SK-N-SH treated with all-trans-retinoic acid at 6 μM for 48 hours (cell line): ENCODE results near the gene SAMD3.
"Not testable (repeated sequence)": the region's sequence is repeated elsewhere in the genome, so short reads cannot be mapped to it uniquely, and the experiment has no call there.

Source experiments
- ATAC-seq: fragments of 200-7000 bp; cut with Tn5 transposase; 3 replicates; pipeline ENCODE4 v1.9.1; 2020; ENCODE audit warnings: mild to moderate bottlenecking, moderate library complexity
- ARNTL ChIP-seq: fragments of 450-650 bp; formaldehyde crosslinking; IDR thresholded peaks from 2 replicates; pipeline ENCODE4 v1.5.0; 2020; ENCODE audit warnings: low read depth, mild to moderate bottlenecking, moderate library complexity, borderline replicate concordance
- CREB5 ChIP-seq: fragments of 250-450 bp; sonication (Bioruptor Pico); IDR thresholded peaks from 2 replicates; pipeline ENCODE4 v1.5.1; 2020; ENCODE audit warnings: low read depth, mild to moderate bottlenecking, moderate library complexity
- ESRRG ChIP-seq: fragments of 250-450 bp; sonication (Bioruptor Pico); IDR thresholded peaks from 2 replicates; pipeline ENCODE4 v1.6.1; 2021; ENCODE audit warnings: mild to moderate bottlenecking
- GLIS3 ChIP-seq: fragments of 250-450 bp; sonication (Bioruptor Pico); IDR thresholded peaks from 2 replicates; pipeline ENCODE4 v1.5.0; 2020; ENCODE audit warnings: mild to moderate bottlenecking, moderate library complexity
- ISL1 ChIP-seq: fragments of 250-450 bp; sonication (Bioruptor Pico); IDR thresholded peaks from 2 replicates; pipeline ENCODE4 v2.1.2; 2022; ENCODE audit warnings: mild to moderate bottlenecking, moderate library complexity
- PATZ1 ChIP-seq: fragments of 250-450 bp; sonication (Bioruptor Pico); IDR thresholded peaks from 2 replicates; pipeline ENCODE4 v1.8.0; 2020; ENCODE audit warnings: mild to moderate bottlenecking, moderate library complexity, borderline replicate concordance
- POU6F1 ChIP-seq: fragments of 250-450 bp; sonication (Bioruptor Pico); IDR thresholded peaks from 2 replicates; pipeline ENCODE4 v1.8.0; 2021; ENCODE audit warnings: low read depth, mild to moderate bottlenecking, moderate library complexity, borderline replicate concordance
- PPARA ChIP-seq: fragments of 250-450 bp; sonication (Bioruptor Pico); IDR thresholded peaks from 2 replicates; pipeline ENCODE4 v1.5.0; 2020; ENCODE audit warnings: mild to moderate bottlenecking, borderline replicate concordance
- RARB ChIP-seq: fragments of 250-450 bp; sonication (Bioruptor Pico); IDR thresholded peaks from 2 replicates; pipeline ENCODE4 v1.8.0; 2021; ENCODE audit warnings: mild to moderate bottlenecking, moderate library complexity
- SNAI2 ChIP-seq: fragments of 250-450 bp; sonication (Bioruptor Pico); IDR thresholded peaks from 2 replicates; pipeline ENCODE4 v1.5.0; 2020; ENCODE audit warnings: mild to moderate bottlenecking, moderate library complexity
- TSHZ2 ChIP-seq: fragments of 250-450 bp; sonication (Bioruptor Pico); IDR thresholded peaks from 2 replicates; pipeline ENCODE4 v1.5.0; 2020; ENCODE audit warnings: mild to moderate bottlenecking, moderate library complexity
- ZC3H10 ChIP-seq: fragments of 250-450 bp; sonication (Bioruptor Pico); IDR thresholded peaks from 2 replicates; pipeline ENCODE4 v1.5.1; 2021; ENCODE audit warnings: mild to moderate bottlenecking, moderate library complexity
- ZFP3 ChIP-seq: fragments of 250-450 bp; sonication (Bioruptor Pico); IDR thresholded peaks from 2 replicates; pipeline ENCODE4 v1.5.0; 2020; ENCODE audit warnings: mild to moderate bottlenecking, moderate library complexity
- ZNF565 ChIP-seq: fragments of 450-650 bp; formaldehyde crosslinking; conservative IDR thresholded peaks from 2 replicates; pipeline ENCODE4 v1.5.0; 2020; ENCODE audit warnings: low read depth, mild to moderate bottlenecking, moderate library complexity
- ZNF70 ChIP-seq: fragments of 450-650 bp; formaldehyde crosslinking; IDR thresholded peaks from 2 replicates; pipeline ENCODE4 v1.5.0; 2020; ENCODE audit warnings: mild to moderate bottlenecking, moderate library complexity
- ZNF8 ChIP-seq: fragments of 450-650 bp; formaldehyde crosslinking; IDR thresholded peaks from 2 replicates; pipeline ENCODE4 v1.5.0; 2020; ENCODE audit warnings: mild to moderate bottlenecking, moderate library complexity

Gene SAMD3

GRCh38 chr6:130198483-130199035 is 24.2 kb downstream of the SAMD3 start:
- no peak for ATAC-seq
- TF ChIP-seq ZFP3 (no peak), ZNF8 (CRISPR knock-in tag) (no peak), ZNF70 (CRISPR knock-in tag) (no peak), ZC3H10 (CRISPR knock-in tag) (no peak)

- ATAC-seq = not testable (repeated sequence)
These were observed 24.8 kb downstream of the SAMD3 start for GRCh38 chr6:130197816-130198482.

- not testable (repeated sequence) for ATAC-seq
These were observed 28.3 kb downstream of the SAMD3 start for GRCh38 chr6:130194434-130194833.

- ATAC-seq = no peak
These were observed 31.8 kb downstream of the SAMD3 start for GRCh38 chr6:130190701-130191690.

More at GRCh38 chr6:130190701-130191690, 31.8 kb downstream of the SAMD3 start:
- no peak for TF ChIP-seq ZFP3
- TF ChIP-seq PATZ1 (CRISPR knock-in tag) = no peak
- TF ChIP-seq ESRRG (CRISPR knock-in tag) = no peak
- no peak for TF ChIP-seq POU6F1 (CRISPR knock-in tag)
- no peak for TF ChIP-seq ZC3H10 (CRISPR knock-in tag)
- no peak for TF ChIP-seq CREB5 (CRISPR knock-in tag)
- no peak for TF ChIP-seq ARNTL (CRISPR knock-in tag)
- TF ChIP-seq ZNF565 = no peak
- no peak for TF ChIP-seq PPARA (CRISPR knock-in tag)
- no peak for TF ChIP-seq RARB
- TF ChIP-seq GLIS3 (CRISPR knock-in tag) = no peak
- no peak for TF ChIP-seq TSHZ2 (CRISPR knock-in tag)
- no peak for TF ChIP-seq ZNF70 (CRISPR knock-in tag)
- TF ChIP-seq SNAI2 (CRISPR knock-in tag) = no peak
- TF ChIP-seq ISL1 (CRISPR knock-in tag) = no peak
